NCI-H1092 (cell line): Measurements from ENCODE around the gene VAMP2.
A peak's percentile ranks its signal among the peaks of the same experiment; 100 is the strongest.

Source experiments
- DNase-seq: peaks from one replicate; lab custom pipeline; 2025; lab: John Stamatoyannopoulos, UW

VAMP2 gene

DNA sequence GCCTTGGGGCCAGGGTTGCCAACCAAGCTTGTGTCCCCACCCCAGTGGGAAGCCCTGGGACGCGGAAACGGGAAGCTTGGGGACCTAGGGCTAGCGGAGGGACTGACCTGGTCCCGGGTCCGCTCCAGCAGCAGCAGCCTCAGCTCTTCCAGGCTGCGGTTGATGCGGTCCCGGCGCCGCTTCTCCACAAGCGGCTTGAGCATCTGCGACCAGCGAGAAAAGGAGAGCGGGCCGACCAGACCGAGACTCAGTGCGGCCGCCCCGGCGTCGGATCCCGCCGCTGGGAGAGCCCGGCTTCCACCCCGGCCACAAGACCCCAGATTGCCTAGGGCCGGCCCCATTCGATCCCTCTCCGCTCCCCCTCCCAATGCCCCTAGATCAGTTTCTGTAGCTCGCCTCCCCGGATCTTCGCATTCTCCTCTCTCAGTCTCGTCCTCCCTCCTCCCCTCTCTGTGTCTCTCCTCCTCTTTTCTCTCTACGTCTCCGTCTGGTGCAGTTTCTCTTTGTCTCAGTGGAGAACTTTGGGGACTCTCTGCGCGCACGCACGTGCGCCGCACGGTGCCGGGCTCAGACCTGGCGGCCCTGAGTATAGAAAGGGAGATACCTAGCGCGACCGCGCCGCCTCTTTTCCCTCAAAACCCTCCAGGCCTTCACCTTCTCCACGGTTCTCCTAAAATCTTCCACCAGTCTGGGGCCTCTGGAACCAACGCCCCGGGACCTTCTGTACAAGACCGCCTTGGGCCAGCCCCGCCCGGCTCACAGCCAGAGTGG lies 39.6 kb downstream of the VAMP2 start:
- DNase-seq: no peak

DNA sequence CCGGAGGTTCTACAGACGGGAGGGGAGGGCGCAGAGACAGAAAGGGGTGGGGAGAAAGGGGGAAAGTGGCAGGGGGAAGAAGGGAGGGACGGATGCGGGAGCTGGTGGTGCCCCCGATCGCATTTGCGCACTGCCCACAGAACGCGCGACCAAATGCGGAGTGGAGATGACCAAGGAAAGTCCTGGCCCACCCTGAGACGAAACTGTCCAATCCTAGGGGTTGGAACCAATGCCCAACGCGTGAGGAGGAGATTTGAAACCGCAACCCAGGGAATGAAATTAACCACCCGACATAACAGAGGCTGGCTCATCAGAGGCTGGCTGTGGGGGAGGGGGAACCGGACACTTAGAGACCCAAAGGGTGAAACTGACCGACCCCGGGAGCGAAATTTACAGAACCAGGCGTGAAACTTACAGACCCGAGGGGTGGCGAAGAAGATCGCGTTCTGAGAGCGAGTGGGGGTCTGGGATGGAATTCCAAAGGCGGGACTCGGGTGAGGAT lies 40.3 kb downstream of the VAMP2 start:
- DNase-seq: no peak

DNA sequence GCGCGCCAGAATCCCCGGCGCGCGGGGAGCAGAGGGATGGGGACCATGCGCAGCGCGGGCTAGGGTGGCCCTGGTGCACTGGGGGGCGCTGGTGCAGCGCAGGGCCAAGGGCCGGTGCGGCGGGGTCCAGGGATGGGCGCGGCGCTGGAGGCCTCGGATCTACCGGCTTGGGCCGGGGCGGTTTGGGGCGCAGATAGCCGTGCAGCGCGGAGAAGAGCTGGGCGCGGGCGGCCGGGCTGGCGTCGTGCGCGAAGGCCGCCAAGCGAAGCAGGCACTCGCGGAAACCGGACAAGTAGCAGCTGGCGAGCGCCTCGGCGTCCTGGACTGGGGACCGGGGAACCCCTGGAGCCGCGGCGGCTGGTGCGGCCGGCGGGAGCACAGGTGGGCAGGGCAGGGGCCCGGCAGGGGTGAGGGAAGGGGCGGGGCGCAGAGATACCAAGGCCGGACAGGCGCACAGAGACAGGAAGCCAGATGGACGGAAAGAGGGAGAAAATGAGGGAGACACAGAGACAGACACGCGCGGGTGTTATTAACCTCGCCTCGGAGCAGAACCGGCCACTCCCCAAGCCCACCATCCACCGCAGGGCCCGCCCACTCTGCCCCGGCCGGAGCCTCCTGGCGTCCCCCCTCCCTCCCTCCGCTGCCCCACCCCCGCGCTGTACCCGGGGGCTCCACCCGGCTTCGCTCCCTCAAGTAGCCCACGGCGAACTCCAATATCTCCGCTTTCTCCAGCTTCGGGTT lies 40.9 kb downstream of the VAMP2 start:
- DNase-seq: peak; percentile 13

DNA sequence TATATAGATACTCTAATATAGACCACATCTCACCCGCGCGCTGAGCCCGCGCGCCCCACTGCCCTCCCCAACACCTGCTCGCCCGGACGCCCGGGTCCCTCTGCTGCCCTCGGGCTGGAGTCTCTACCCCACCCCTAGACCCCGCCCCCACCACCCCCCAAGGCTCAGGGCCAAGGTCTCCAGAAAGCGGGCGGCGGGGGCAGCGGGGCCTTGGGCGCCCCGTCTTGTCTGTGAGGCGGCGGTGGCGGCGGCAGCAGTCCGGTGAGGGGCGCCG lies 41.4 kb downstream of the VAMP2 start:
- DNase-seq: no peak

DNA sequence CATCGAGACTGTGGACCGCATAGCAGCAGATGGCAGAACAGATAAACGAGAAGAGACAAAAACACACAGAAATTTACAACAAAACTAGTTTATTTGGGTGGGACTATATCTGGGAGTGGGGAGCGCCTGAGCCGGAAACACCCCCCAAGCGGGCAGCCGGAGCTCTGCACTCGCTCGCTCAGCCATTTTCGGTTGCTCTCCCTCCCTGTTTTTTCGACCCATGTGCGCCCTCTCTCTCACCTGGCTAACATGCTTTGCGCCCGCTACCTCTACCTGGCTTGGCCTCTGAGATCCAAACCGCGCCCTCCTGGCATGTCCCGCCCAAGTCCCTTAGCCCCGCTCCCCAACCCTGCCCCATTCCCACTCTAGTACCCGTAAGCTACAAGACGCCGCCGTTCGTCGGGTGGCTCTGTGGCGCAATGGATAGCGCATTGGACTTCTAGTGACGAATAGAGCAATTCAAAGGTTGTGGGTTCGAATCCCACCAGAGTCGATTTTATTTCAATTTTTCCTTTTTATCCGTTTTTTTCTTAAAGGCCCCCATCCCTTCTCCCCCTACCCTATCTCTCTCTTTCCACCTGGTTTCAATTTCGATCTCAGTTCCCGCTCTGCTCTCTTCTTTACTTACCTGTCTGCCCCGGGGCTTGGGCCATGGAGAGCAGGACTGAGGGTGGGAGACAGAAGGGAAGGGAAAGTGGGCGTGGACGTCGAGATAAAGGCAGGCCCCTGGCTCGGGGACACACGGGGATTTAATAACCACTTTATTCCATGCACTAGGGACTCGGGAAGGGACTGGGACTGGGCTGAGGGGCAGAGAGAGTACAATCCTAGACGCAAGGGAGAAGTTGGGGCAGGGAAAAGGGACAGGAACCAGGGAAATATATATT lies 42.0 kb downstream of the VAMP2 start:
- no peak for DNase-seq

DNA sequence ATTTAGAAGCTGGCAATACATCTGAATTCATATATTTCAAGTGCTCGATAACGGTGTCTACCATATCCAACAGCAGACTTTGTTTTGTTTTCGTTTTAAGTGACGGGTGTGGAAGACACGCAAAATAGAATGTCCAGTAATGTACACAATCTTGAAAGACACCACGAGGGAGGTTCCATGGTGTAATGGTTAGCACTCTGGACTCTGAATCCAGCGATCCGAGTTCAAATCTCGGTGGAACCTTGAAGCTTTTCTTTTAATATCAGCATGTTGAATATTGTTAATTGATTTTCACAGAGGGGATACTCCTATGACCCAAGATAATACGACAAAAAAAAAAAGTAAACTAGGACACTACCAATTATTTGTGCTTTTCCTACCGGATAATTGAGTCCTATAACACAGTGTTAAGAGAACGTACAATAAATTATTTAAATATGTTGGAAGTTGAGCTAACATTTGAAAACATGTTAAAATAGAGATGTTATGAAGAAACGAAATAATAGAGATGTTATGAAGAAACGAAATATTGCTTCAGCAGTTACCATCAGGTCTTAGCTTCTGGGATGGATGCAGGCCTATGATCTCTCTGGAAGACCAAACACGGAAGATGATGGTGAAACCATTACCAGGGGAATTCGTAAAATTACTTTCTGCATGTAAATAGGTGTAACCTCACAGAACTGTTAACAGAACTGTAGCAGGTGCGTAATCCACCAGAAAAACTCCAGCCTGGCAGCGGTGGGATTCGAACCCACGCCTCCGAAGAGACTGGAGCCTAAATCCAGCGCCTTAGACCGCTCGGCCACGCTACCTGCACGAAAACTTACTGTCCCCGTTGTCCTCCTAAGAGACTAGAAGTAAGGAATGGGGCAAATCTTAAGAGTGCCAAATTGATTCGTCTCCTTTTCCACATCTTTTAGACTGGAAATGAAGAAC lies 42.9 kb downstream of the VAMP2 start:
- peak; percentile 74 for DNase-seq

DNA sequence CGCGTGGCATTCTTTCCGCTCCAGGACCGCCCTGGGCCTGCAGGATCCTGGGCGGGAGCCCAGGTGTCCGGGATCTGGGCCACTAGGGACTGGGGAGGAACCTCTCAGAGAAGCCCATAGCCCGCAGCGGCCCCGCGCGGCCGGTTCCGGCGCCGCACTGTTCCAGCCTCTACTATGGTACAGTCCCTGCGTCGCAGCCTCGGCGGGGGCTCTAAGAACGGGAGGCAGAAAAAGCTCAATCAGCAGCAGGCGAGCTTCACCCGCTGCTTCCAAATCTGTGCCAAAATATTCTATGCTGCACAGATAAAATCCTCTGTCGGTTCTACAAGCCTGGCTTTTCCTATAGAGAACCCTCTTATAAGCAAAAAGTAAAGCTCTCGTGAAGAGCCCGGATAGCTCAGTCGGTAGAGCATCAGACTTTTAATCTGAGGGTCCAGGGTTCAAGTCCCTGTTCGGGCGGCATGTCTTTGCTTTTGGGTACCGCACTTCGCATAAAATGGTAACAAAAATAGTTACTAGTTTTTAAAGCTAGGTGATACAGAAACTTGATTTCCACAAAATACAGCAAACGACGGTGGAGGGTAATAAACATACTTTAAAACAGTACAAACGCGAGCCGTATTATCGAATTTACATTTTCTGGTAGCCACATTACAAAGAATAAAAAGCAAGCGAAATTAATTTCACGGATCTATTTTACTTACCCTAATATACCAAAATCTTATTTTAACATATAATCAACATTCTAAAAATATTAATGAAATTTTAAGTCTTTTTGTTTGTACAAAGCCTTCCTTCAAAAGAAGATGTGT lies 43.8 kb downstream of the VAMP2 start:
- peak; percentile 61 for DNase-seq

DNA sequence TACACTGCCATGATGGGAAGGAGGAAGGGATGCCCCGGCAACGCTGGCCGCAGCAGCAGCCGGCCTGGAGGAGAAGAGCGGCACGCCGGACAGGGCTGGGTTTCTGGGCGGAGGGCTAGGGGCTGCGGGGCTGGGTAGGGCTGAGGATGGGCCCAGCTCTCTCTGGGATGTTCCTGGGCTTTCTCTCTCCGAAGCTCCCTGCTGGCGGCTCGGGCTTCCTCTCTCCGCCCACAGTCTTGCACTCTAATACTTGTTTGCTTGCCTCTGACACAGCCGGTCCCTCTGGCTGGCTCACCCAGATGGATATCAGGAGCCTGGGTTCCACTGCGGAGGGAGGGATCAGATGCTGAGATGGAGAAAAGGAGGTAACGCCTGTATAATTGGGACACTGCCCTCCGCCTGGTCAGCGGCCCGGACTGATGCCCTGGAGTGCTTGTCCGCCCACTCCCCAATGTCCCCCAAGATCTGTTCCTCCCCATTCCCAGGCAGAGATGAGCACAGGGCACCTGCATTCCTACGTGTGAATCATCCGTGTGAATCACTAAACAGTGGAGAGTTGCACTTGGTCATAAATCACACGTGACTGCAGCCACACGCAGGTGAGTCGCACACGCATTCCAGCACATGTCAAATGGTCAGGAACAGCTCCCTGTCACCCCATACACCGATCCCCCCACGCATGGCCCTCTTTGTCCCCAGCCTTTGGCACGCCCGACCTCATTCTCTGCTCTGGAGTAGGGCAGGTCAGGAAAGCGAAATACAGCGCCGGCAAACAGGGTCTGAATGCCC lies 44.6 kb downstream of the VAMP2 start, which contains the start of gene ALOXE3:
Gene ALOXE3 (minus strand): TSS at position 535 of the 789 bp plus-strand sequence. CDS start 524 bp downstream, at position 11.
- DNase-seq: no peak

DNA sequence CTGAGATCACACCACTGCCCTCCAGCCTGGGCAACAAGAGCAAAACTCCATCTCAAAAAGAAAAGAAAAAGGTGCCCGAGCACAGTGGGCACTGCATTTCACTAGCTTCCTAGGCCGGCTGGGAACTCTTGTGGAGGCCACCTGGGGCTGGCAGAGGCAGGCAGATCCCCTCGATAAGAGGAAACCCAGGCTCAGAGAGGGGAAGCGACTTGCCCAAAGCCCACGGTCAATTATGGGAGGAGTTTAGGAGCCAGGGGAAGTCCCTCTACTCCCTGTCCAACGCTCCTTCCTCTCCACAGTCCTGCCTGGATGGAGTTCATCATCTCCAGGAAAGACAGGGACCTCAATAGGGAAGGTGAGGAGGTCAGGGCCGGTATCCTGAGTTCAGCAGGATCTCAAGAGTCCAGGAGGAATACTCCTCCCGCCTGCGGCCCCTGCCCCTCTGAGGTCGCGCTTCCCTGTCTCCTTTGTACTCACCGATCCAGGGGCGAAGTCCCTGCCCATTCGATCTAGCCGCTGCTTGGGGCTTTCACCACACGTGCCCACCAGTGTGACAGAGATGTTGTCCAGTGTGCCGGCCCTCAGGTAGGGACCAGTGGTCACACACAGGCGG lies 45.3 kb downstream of the VAMP2 start:
- DNase-seq: no peak

DNA sequence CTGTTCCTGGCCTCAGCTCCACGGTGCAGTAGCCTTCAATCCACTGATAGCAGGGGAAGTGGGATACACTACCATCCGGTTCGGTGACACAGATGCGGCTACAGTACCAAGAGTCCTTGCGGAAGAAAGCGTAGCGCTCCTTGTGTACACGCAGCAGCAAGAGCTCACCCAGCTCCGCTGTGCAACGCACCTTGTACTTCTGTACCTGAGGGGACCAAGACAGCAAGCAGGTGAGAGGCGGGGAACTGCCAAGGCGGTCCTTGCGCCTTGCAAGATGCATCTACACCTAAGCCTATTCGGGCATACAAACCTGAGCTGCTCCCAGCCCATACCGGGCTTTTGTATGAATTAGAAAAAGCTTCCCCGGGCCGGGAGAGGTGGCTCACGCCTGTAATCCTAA lies 46.0 kb downstream of the VAMP2 start:
- DNase-seq: no peak

DNA sequence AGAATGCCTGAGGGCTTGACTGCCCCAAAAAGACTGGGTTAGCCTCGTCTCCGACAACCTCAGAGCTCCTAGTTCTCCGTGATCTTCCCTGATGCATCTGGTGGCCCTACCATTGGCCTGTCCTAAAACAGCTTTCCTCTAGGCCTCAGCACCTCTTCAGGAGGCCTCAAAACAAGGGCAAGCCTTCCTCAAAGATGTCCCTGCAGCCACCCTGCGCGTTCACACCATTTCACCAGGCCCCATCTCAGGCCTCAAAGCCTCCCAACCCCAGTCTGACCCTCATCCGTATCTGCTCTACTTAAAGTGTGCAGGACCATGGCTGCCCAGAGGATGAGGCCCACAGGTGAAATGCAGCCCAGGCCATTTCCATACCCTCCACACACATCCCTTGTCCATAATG lies 51.8 kb downstream of the VAMP2 start:
- no peak for DNase-seq

DNA sequence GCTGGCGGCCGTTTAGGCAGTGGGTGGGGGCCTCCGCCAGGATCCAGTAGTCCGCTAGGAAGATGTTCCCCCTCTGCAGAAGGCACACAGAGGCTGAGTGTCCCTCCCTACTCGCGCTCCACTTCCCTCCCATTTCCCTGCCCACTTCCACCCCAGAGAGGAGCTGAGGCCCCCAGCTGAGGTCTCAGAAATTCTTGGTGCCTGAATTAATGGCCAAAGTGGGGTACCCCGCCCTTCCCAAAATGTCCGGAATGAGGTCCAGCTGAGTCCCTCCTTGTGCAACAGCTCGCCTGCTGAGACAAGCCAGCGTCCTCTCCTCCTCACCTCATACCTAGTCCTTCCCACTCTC lies 52.3 kb downstream of the VAMP2 start:
- DNase-seq: no peak

DNA sequence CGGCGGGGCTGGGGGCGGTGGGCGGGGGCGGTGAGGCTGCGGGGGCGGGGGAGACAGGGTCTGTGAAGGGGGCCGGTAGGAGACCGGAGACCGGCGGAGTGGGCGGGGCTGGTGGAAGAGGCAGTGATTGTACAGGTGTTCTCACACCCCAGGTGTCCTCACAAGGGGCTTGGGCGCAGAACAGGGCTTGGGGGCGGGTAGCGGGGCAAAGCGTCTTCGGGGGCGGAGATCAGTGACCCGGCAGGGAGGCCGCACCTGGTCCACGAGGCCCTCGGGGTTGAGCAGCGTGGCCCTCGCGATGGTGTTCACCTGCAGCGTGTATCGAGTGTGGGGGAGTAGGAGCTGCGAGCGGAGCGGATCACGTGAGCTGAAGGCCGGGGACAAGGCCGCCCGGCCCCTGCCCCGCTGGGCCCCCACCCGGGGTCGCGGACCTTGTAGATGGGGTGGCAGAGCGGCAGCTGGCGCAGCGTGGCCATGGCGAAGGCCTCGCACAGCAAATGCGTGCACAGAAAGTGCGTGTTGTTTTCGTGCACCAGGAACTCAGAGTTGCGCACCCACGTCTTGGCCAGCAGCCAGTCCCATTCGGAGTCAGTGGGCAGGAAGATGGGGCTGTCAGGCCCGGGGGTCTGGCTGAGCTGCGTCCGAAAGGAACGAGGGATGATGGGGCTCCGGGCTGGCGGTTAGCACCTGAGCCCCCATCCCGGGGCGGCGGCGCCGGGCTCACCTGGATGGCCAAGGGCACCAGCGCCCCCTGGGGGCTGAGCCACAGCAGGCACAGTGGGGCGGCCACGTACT lies 52.9 kb downstream of the VAMP2 start:
- no peak for DNase-seq
